Retinal pigment epithelial cell (primary cell): ENCODE measurements around the gene TBRG1.

Experiments
- DNase-seq: peaks from one replicate; pipeline ENCODE4 v3.0.0-alpha.2; 2010; ENCODE audit warnings: low read depth
- H3K4me3 ChIP-seq: 2 replicates; pipeline ENCODE4 v1.5.1; 2011; ENCODE audit warnings: mild to moderate bottlenecking, low read length, control low read depth, moderate library complexity
- TF ChIP-seq, protein P1 (sequence below): conservative IDR thresholded peaks from 2 replicates; pipeline ENCODE4 v1.5.1; 2011; ENCODE audit warnings: low read depth, low read length, control low read depth, inconsistent platforms

TBRG1 gene

DNA sequence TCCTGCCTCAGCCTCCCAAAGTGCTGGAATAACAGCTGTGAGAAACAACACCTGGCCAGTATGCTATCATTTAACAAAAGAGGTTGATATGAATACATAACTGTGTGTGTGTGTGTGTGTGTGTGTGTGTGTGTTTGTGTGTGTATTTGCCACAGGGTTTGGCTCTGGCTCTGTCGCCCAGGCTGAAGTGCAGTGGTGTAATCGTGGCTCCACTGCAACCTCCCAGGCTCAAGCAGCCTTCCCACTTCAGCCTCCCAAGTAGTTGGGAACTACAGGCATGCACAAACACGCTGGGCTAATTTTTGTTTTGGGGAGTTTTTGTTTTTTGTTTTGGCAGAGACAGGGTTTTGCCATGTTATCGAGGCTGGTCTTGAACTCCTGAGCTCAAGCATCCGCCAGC, 55.8 kb downstream of the TBRG1 start:
- TF ChIP-seq, protein P1, sequence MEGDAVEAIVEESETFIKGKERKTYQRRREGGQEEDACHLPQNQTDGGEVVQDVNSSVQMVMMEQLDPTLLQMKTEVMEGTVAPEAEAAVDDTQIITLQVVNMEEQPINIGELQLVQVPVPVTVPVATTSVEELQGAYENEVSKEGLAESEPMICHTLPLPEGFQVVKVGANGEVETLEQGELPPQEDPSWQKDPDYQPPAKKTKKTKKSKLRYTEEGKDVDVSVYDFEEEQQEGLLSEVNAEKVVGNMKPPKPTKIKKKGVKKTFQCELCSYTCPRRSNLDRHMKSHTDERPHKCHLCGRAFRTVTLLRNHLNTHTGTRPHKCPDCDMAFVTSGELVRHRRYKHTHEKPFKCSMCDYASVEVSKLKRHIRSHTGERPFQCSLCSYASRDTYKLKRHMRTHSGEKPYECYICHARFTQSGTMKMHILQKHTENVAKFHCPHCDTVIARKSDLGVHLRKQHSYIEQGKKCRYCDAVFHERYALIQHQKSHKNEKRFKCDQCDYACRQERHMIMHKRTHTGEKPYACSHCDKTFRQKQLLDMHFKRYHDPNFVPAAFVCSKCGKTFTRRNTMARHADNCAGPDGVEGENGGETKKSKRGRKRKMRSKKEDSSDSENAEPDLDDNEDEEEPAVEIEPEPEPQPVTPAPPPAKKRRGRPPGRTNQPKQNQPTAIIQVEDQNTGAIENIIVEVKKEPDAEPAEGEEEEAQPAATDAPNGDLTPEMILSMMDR: no peak
- H3K4me3 ChIP-seq: no peak overlapping the region
- DNase-seq: no peak

DNA sequence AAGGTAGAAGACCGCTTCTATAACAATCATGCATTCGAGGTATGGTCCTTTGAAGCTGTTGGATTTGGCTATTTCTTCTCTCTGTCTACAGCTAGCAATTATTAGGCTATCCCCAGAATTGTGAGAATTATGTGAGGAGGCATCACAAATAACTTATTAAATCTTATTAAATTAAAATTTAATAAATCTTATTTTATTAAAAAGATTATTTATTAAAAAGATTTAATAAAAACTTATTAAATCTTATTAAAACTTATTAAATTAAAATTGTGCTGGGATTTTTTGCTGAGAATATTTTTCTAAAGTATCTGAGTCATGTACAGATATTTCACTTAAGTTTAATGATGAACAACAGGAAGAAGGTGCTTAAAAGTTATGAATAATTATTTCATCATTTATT, 58.8 kb downstream of the TBRG1 start:
- H3K4me3 ChIP-seq: no peak overlapping the region
- no peak for DNase-seq
- TF ChIP-seq, protein P1: no peak

DNA sequence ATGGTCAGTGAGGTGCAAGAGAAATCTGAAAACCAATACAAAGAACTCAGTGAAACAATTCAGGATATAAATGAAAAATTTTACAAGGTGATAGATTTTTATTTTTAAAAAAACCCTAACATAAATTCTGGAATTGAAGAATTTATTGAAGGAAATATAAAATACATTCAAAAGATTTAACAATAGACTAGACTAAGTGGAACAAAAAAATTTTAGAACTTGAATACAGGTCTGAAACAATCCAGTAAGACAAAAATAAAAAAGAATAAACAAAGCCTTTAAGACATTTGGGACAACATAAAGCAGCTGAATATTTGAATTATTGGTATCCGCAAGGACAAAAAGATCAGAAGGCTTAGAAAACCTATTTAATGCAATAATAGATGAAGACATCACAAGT, 59.8 kb downstream of the TBRG1 start:
- no peak overlapping the region for H3K4me3 ChIP-seq
- DNase-seq: no peak
- TF ChIP-seq, protein P1: no peak
